Measurements from ENCODE around the gene GRM8. TPM values are rescaled to one million over a fixed set of nuclear protein-coding genes. Genes with fewer than 3 reads are reported as not detected.

GRM8 gene
- polyA plus RNA-seq, 1 donor (not counting 4 experiments of a cell fraction or from before 2014, with no cell fraction given) = not detected

DNA sequence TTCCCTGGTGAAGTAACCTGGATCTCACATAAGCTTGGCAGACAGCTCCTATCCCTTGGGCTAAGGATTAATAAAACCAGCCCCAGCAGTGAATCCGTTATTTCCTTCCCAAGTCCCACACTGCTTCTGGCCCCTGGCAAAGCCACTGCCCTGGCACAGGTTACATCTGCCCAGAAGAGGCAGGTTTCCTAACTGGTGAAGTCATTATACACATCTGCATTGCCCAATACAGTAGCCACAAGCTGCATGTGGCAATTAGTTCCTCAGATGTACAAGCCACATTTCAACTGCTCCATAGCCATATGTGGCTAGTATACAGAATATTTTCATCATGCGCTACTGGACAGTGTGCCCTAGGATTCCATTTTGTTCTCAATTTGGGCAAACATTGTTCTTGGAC is 273.0 kb downstream of the GRM8 start:
- Histone ChIP-seq H3K9me3 (ENCODE audit: control insufficient read depth, low read depth, low read length) (no peaks in the 10 kb centered on the region), H4K20me1 (ENCODE audit: control insufficient read depth, extremely low read depth, insufficient read depth, low read length) (no peaks in the 10 kb centered on the region), H3K27me3 (ENCODE audit: control insufficient read depth, extremely low read depth, insufficient read depth, low read length) (no peaks in the 10 kb centered on the region), H2AFZ (ENCODE audit: control insufficient read depth, low read length) (no peak overlapping the region), H3K4me3 (ENCODE audit: control insufficient read depth in 2 of 3, extremely low read depth in 1 of 3, insufficient read depth in 2 of 3, low read depth in 1 of 3, low read length in 3 of 3) (no peak overlapping the region), H3K4me1 (ENCODE audit: control insufficient read depth, extremely low read depth, insufficient read depth, low read length) (no peaks in the 10 kb centered on the region), H3K9me1 (ENCODE audit: control insufficient read depth, extremely low read depth, insufficient read depth, low read length) (no peaks in the 10 kb centered on the region), H3K36me3 (ENCODE audit: control insufficient read depth in 2 of 2, extremely low read depth in 1 of 2, insufficient read depth in 2 of 2, low read length in 2 of 2) (no peaks in the 10 kb centered on the region), H3K4me2 (ENCODE audit: control insufficient read depth, extremely low read depth, insufficient read depth, low read depth, low read length) (no peak overlapping the region), H3K79me2 (ENCODE audit: control insufficient read depth, insufficient read depth, low read length) (no peaks in the 10 kb centered on the region), H3K9ac (ENCODE audit: control insufficient read depth, extremely low read depth, insufficient read depth, low read length) (no peak overlapping the region), H3K27ac (ENCODE audit: control insufficient read depth, insufficient read depth, low read length) (no peak overlapping the region)
- DNase-seq (ENCODE audit: low read depth, low spot score) (no peak), FAIRE-seq (no peak)
- dilution Hi-C loops (cut with MboI; ENCODE audit: extremely low pct_ligation_motif_present, low sequenced_read_pairs) = no loop called here
- no peak for TF ChIP-seq EZH2 (IDR thresholded peaks at IDR 0.05; ENCODE audit: low read length)
- TF ChIP-seq, protein P1, sequence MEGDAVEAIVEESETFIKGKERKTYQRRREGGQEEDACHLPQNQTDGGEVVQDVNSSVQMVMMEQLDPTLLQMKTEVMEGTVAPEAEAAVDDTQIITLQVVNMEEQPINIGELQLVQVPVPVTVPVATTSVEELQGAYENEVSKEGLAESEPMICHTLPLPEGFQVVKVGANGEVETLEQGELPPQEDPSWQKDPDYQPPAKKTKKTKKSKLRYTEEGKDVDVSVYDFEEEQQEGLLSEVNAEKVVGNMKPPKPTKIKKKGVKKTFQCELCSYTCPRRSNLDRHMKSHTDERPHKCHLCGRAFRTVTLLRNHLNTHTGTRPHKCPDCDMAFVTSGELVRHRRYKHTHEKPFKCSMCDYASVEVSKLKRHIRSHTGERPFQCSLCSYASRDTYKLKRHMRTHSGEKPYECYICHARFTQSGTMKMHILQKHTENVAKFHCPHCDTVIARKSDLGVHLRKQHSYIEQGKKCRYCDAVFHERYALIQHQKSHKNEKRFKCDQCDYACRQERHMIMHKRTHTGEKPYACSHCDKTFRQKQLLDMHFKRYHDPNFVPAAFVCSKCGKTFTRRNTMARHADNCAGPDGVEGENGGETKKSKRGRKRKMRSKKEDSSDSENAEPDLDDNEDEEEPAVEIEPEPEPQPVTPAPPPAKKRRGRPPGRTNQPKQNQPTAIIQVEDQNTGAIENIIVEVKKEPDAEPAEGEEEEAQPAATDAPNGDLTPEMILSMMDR (optimal IDR thresholded peaks at IDR 0.05 in 1 of 3, IDR thresholded peaks at IDR 0.05 in 1 of 3, conservative IDR thresholded peaks at IDR 0.05 in 1 of 3; ENCODE audit: extremely low read depth in 1 of 3, insufficient read depth in 2 of 3, low read length in 3 of 3) = no peak

GRCh38 chr7:126978865-126979264 is 273.9 kb downstream of the GRM8 start:
- no peaks in the 10 kb centered on the region for H3K27me3 ChIP-seq (ENCODE audit: control insufficient read depth, extremely low read depth, insufficient read depth, low read length)
- H3K4me3 ChIP-seq (ENCODE audit: control insufficient read depth in 2 of 3, extremely low read depth in 1 of 3, insufficient read depth in 2 of 3, low read depth in 1 of 3, low read length in 3 of 3) = no peak overlapping the region
- H2AFZ ChIP-seq (ENCODE audit: control insufficient read depth, low read length) = no peak overlapping the region
- TF ChIP-seq, protein P1 (optimal IDR thresholded peaks at IDR 0.05 in 1 of 3, IDR thresholded peaks at IDR 0.05 in 1 of 3, conservative IDR thresholded peaks at IDR 0.05 in 1 of 3; ENCODE audit: extremely low read depth in 1 of 3, insufficient read depth in 2 of 3, low read length in 3 of 3) = no peak
- TF ChIP-seq EZH2 (IDR thresholded peaks at IDR 0.05; ENCODE audit: low read length) = no peak
- H3K4me2 ChIP-seq (ENCODE audit: control insufficient read depth, extremely low read depth, insufficient read depth, low read depth, low read length) = no peak overlapping the region
- no peak for DNase-seq (ENCODE audit: low read depth, low spot score)
- FAIRE-seq = no peak
- H3K36me3 ChIP-seq (ENCODE audit: control insufficient read depth in 2 of 2, extremely low read depth in 1 of 2, insufficient read depth in 2 of 2, low read length in 2 of 2) = no peaks in the 10 kb centered on the region
- H3K27ac ChIP-seq (ENCODE audit: control insufficient read depth, insufficient read depth, low read length) = no peak overlapping the region
- dilution Hi-C loops (cut with MboI; ENCODE audit: extremely low pct_ligation_motif_present, low sequenced_read_pairs) = no loop called here
- no peaks in the 10 kb centered on the region for H3K4me1 ChIP-seq (ENCODE audit: control insufficient read depth, extremely low read depth, insufficient read depth, low read length)
- H3K9me3 ChIP-seq (ENCODE audit: control insufficient read depth, low read depth, low read length) = no peaks in the 10 kb centered on the region
- H3K9me1 ChIP-seq (ENCODE audit: control insufficient read depth, extremely low read depth, insufficient read depth, low read length) = no peaks in the 10 kb centered on the region
- H3K79me2 ChIP-seq (ENCODE audit: control insufficient read depth, insufficient read depth, low read length) = no peaks in the 10 kb centered on the region
- no peaks in the 10 kb centered on the region for H4K20me1 ChIP-seq (ENCODE audit: control insufficient read depth, extremely low read depth, insufficient read depth, low read length)
- no peak overlapping the region for H3K9ac ChIP-seq (ENCODE audit: control insufficient read depth, extremely low read depth, insufficient read depth, low read length)
